ENCODE results near the gene RCSD1. TPM values are rescaled to one million over a fixed set of nuclear protein-coding genes. Genes with fewer than 3 reads are reported as not detected.

The RCSD1 gene
- total and polyA plus RNA-seq, 5 donors = 27.1 to 61.5 (median 57.7) TPM

- no peak overlapping the region for H3K4me3 ChIP-seq (ENCODE audit: low read length)
- H3K27me3 ChIP-seq (ENCODE audit: control insufficient read depth, insufficient read depth) = no peaks in the 10 kb centered on the region
- peaks cover 29% of the 10 kb centered on the region for H3K4me1 ChIP-seq (ENCODE audit: control insufficient read depth, insufficient read depth, low read length)
- WGBS = 98% methylated on average over 3 of the region's 3 CpGs
- H3K27ac ChIP-seq (ENCODE audit: low read length) = no peak overlapping the region
- no peaks in the 10 kb centered on the region for H3K9me3 ChIP-seq (ENCODE audit: control insufficient read depth, low read length)
- DNase-seq (no peak), ATAC-seq (no peak)
- intact Hi-C loops (cut with DNase I) = no loop called here
Measured at GRCh38 chr1:167678838-167679237, 48.8 kb downstream of the RCSD1 start.

GRCh38 chr1:167679714-167680113 lies 49.7 kb downstream of the RCSD1 start:
- Histone ChIP-seq H3K4me3 (ENCODE audit: low read length) (no peak overlapping the region), H3K4me1 (ENCODE audit: control insufficient read depth, insufficient read depth, low read length) (peaks cover 32% of the 10 kb centered on the region), H3K9me3 (ENCODE audit: control insufficient read depth, low read length) (no peaks in the 10 kb centered on the region), H3K27me3 (ENCODE audit: control insufficient read depth, insufficient read depth) (no peaks in the 10 kb centered on the region), H3K27ac (ENCODE audit: low read length) (peak overlapping the region; percentile 69)
- DNase-seq = no peak
- 90% methylated on average over 6 of the region's 6 CpGs for WGBS
- ATAC-seq = no peak
- intact Hi-C loops (cut with DNase I) = loop anchor here in 3 of 4 donors (5.0 to 10.0 kb wide), 2 partner anchors 45 to 47 kb away; partner anchors contain the start of gene RCSD1 (in 3 of the 3)

- intact Hi-C loops (cut with DNase I) = loop anchor here in 3 of 4 donors (5.0 to 10.0 kb wide), 2 partner anchors 46 to 49 kb away; partner anchors contain the start of gene RCSD1 (in 3 of the 3)
- Histone ChIP-seq H3K4me3 (ENCODE audit: low read length) (no peak overlapping the region), H3K4me1 (ENCODE audit: control insufficient read depth, insufficient read depth, low read length) (peaks cover 35% of the 10 kb centered on the region), H3K27me3 (ENCODE audit: control insufficient read depth, insufficient read depth) (no peaks in the 10 kb centered on the region), H3K9me3 (ENCODE audit: control insufficient read depth, low read length) (no peaks in the 10 kb centered on the region), H3K27ac (ENCODE audit: low read length) (peak overlapping the region; percentile 95)
- ATAC-seq = no peak
- WGBS = 40% methylated on average over 3 of the region's 3 CpGs
- DNase-seq = no peak
Measured at GRCh38 chr1:167681024-167681423, 51.0 kb downstream of the RCSD1 start.

GRCh38 chr1:167681451-167682098 lies 51.5 kb downstream of the RCSD1 start:
- no peaks in the 10 kb centered on the region for H3K27me3 ChIP-seq (ENCODE audit: control insufficient read depth, insufficient read depth)
- peaks cover 38% of the 10 kb centered on the region for H3K4me1 ChIP-seq (ENCODE audit: control insufficient read depth, insufficient read depth, low read length)
- peak overlapping the region; percentile 95 for H3K27ac ChIP-seq (ENCODE audit: low read length)
- DNase-seq (no peak), ATAC-seq (peak; percentile 79 to 85)
- no peak overlapping the region for H3K4me3 ChIP-seq (ENCODE audit: low read length)
- no peaks in the 10 kb centered on the region for H3K9me3 ChIP-seq (ENCODE audit: control insufficient read depth, low read length)
- 17% methylated on average over 5 of the region's 5 CpGs for WGBS
- intact Hi-C loops (cut with DNase I) = loop anchor here in 3 of 4 donors (5.0 to 10.0 kb wide), 2 partner anchors 47 to 49 kb away; partner anchors contain the start of gene RCSD1 (in 3 of the 3)

- Histone ChIP-seq H3K4me1 (ENCODE audit: control insufficient read depth, insufficient read depth, low read length) (peaks cover 38% of the 10 kb centered on the region), H3K27ac (ENCODE audit: low read length) (peak overlapping the region; percentile 82), H3K9me3 (ENCODE audit: control insufficient read depth, low read length) (no peaks in the 10 kb centered on the region), H3K4me3 (ENCODE audit: low read length) (no peak overlapping the region), H3K27me3 (ENCODE audit: control insufficient read depth, insufficient read depth) (no peaks in the 10 kb centered on the region)
- ATAC-seq = peak in 1 of 2 donors; percentile 5
- intact Hi-C loops (cut with DNase I) = loop anchor here in 3 of 4 donors (5.0 to 10.0 kb wide), 2 partner anchors 48 to 51 kb away; partner anchors contain the start of gene RCSD1 (in 3 of the 3)
- 63% methylated on average over 6 of the region's 6 CpGs for WGBS
- DNase-seq = no peak
Measured at GRCh38 chr1:167683226-167683625, 53.2 kb downstream of the RCSD1 start.

GRCh38 chr1:167683641-167684502 lies 53.8 kb downstream of the RCSD1 start:
- Histone ChIP-seq H3K27ac (ENCODE audit: low read length) (peak overlapping the region; percentile 82), H3K9me3 (ENCODE audit: control insufficient read depth, low read length) (no peaks in the 10 kb centered on the region), H3K4me1 (ENCODE audit: control insufficient read depth, insufficient read depth, low read length) (peaks cover 34% of the 10 kb centered on the region), H3K27me3 (ENCODE audit: control insufficient read depth, insufficient read depth) (no peaks in the 10 kb centered on the region), H3K4me3 (ENCODE audit: low read length) (no peak overlapping the region)
- peak; percentile 40 to 71 (median 61) for DNase-seq
- ATAC-seq = peak; percentile 19 to 66
- WGBS = 40% methylated on average over 15 of the region's 15 CpGs
- intact Hi-C loops (cut with DNase I) = loop anchor here in 3 of 4 donors (5.0 to 10.0 kb wide), 2 partner anchors 49 to 52 kb away; partner anchors contain the start of gene RCSD1 (in 3 of the 3)

- 41% methylated on average over 5 of the region's 5 CpGs for WGBS
Measured at GRCh38 chr1:167685844-167686243, 55.8 kb downstream of the RCSD1 start.

GRCh38 chr1:167687919-167688519 lies 58.0 kb downstream of the RCSD1 start:
- DNase-seq = peak in 2 of 3 donors; percentile 55 to 63
- no peaks in the 10 kb centered on the region for H3K9me3 ChIP-seq (ENCODE audit: control insufficient read depth, low read length)
- peaks cover 12% of the 10 kb centered on the region for H3K4me1 ChIP-seq (ENCODE audit: control insufficient read depth, insufficient read depth, low read length)
- no peaks in the 10 kb centered on the region for H3K27me3 ChIP-seq (ENCODE audit: control insufficient read depth, insufficient read depth)
- 23% methylated on average over 7 of the region's 7 CpGs for WGBS
- intact Hi-C loops (cut with DNase I) = loop anchor here (1.0 to 10.0 kb wide), 6 partner anchors 53 to 131 kb away; partner anchors contain the start of gene RCSD1 (in 3 of the 4)
- H3K4me3 ChIP-seq (ENCODE audit: low read length) = no peak overlapping the region
- no peak overlapping the region for H3K27ac ChIP-seq (ENCODE audit: low read length)
- ATAC-seq = peak; percentile 5 to 46

More at GRCh38 chr1:167685844-167686243, 55.8 kb downstream of the RCSD1 start:
- intact Hi-C loops (cut with DNase I) = loop anchor here in 3 of 4 donors (5.0 to 10.0 kb wide), 4 partner anchors 51 to 129 kb away; partner anchors contain the start of gene RCSD1 (in 3 of the 3)
- ATAC-seq (peak; percentile 1 to 8), DNase-seq (no peak)
- H3K4me3 ChIP-seq (ENCODE audit: low read length) = no peak overlapping the region
- no peaks in the 10 kb centered on the region for H3K9me3 ChIP-seq (ENCODE audit: control insufficient read depth, low read length)
- H3K4me1 ChIP-seq (ENCODE audit: control insufficient read depth, insufficient read depth, low read length) = peaks cover 20% of the 10 kb centered on the region
- H3K27ac ChIP-seq (ENCODE audit: low read length) = peak overlapping the region; percentile 76
- H3K27me3 ChIP-seq (ENCODE audit: control insufficient read depth, insufficient read depth) = no peaks in the 10 kb centered on the region

- H3K4me1 ChIP-seq (ENCODE audit: control insufficient read depth, insufficient read depth, low read length) = peaks cover 6% of the 10 kb centered on the region
- no peak for DNase-seq
- H3K4me3 ChIP-seq (ENCODE audit: low read length) = no peak overlapping the region
- H3K27ac ChIP-seq (ENCODE audit: low read length) = no peak overlapping the region
- intact Hi-C loops (cut with DNase I) = loop anchor here (2.0 to 10.0 kb wide), 5 partner anchors 55 to 132 kb away; partner anchors contain the start of gene RCSD1 (in 3 of the 4)
- no peaks in the 10 kb centered on the region for H3K9me3 ChIP-seq (ENCODE audit: control insufficient read depth, low read length)
- ATAC-seq = no peak
- WGBS = 71% methylated on average over 5 of the region's 5 CpGs
- H3K27me3 ChIP-seq (ENCODE audit: control insufficient read depth, insufficient read depth) = no peaks in the 10 kb centered on the region
Measured at GRCh38 chr1:167689567-167689920, 59.5 kb downstream of the RCSD1 start.

GRCh38 chr1:167690053-167690452 lies 60.0 kb downstream of the RCSD1 start:
- Histone ChIP-seq H3K9me3 (ENCODE audit: control insufficient read depth, low read length) (no peaks in the 10 kb centered on the region), H3K4me1 (ENCODE audit: control insufficient read depth, insufficient read depth, low read length) (peaks cover 6% of the 10 kb centered on the region), H3K4me3 (ENCODE audit: low read length) (no peak overlapping the region), H3K27me3 (ENCODE audit: control insufficient read depth, insufficient read depth) (no peaks in the 10 kb centered on the region), H3K27ac (ENCODE audit: low read length) (no peak overlapping the region)
- WGBS = 90% methylated on average over 4 of the region's 4 CpGs
- intact Hi-C loops (cut with DNase I) = no loop called here
- ATAC-seq (no peak), DNase-seq (no peak)

Measured in right cardiac atrium (tissue), 5 donors.